HG02763 (cell line): ENCODE results near the gene CUEDC1.
"Not testable (repeated sequence)": the region's sequence is repeated elsewhere in the genome, so short reads cannot be mapped to it uniquely, and the experiment has no call there.

ENCODE experiments used
- ATAC-seq: cut with Tn5 transposase; IDR thresholded peaks from one replicate; pipeline ENCODE4 v1.9.1; 2021; ENCODE audit warnings: mild to moderate bottlenecking, moderate library complexity; ENCODE audit not compliant: unreplicated experiment

CUEDC1 gene

GRCh38 chr17:57959929-57960328 lies 4.7 kb upstream of the CUEDC1 start:
- no peak for ATAC-seq

GRCh38 chr17:57958391-57958790 lies 3.2 kb upstream of the CUEDC1 start:
- ATAC-seq: not testable (repeated sequence)

GRCh38 chr17:57957886-57958285 lies 2.7 kb upstream of the CUEDC1 start:
- ATAC-seq: no peak

GRCh38 chr17:57957120-57957850 lies 2.1 kb upstream of the CUEDC1 start:
- no peak for ATAC-seq

- peak; percentile 54 for ATAC-seq
Measured at GRCh38 chr17:57956291-57957119, 1.3 kb upstream of the CUEDC1 start.

GRCh38 chr17:57954397-57955182 lies 622 bp downstream of the CUEDC1 start:
- no peak for ATAC-seq

GRCh38 chr17:57953705-57954396 lies 1.4 kb downstream of the CUEDC1 start:
- no peak for ATAC-seq

- ATAC-seq: no peak
Measured at GRCh38 chr17:57953219-57953618, 2.0 kb downstream of the CUEDC1 start.

- no peak for ATAC-seq
Measured at GRCh38 chr17:57949649-57950048, 5.6 kb downstream of the CUEDC1 start.

- ATAC-seq: no peak
Measured at GRCh38 chr17:57948555-57949420, 6.4 kb downstream of the CUEDC1 start.

- ATAC-seq: no peak
Measured at GRCh38 chr17:57948169-57948554, 7.0 kb downstream of the CUEDC1 start.

- ATAC-seq: no peak
Measured at GRCh38 chr17:57947369-57947768, 7.8 kb downstream of the CUEDC1 start.

- ATAC-seq: peak; percentile 79
Measured at GRCh38 chr17:57946798-57947358, 8.3 kb downstream of the CUEDC1 start.

GRCh38 chr17:57945996-57946797 lies 9.0 kb downstream of the CUEDC1 start:
- no peak for ATAC-seq

- ATAC-seq: no peak
Measured at GRCh38 chr17:57944908-57945307, 10.3 kb downstream of the CUEDC1 start.

- ATAC-seq: no peak
Measured at GRCh38 chr17:57943645-57944044, 11.6 kb downstream of the CUEDC1 start.

GRCh38 chr17:57943140-57943539 lies 12.1 kb downstream of the CUEDC1 start:
- ATAC-seq: no peak
